ENCODE measurements around the gene PCGF5.
A peak's percentile ranks its signal among the peaks of the same experiment; 100 is the strongest.
"Not testable (repeated sequence)": the region's sequence is repeated elsewhere in the genome, so short reads cannot be mapped to it uniquely, and the experiment has no call there.

PCGF5 gene

DNA sequence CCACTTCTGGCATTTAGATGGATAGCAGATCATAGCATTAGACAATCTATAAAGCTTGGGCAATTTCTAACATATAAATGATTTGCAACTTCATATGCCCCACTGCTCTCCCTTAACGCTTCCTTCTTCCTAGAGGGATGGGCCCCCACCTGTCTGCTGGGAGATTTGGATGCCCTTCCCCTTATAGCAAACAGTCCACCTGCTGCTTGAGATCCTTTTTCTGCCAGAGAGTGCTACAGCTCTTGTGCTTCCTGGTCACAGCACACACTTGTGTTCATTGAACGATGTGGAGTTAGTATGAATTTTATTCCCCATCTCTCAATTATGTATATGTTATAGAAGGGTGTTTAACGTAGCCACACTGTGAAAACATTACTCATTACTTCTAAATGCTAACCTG, 10.4 kb upstream of the PCGF5 start:
- no peak overlapping the region for H3K4me3 ChIP-seq (ENCODE audit: low read depth, low read length)

DNA sequence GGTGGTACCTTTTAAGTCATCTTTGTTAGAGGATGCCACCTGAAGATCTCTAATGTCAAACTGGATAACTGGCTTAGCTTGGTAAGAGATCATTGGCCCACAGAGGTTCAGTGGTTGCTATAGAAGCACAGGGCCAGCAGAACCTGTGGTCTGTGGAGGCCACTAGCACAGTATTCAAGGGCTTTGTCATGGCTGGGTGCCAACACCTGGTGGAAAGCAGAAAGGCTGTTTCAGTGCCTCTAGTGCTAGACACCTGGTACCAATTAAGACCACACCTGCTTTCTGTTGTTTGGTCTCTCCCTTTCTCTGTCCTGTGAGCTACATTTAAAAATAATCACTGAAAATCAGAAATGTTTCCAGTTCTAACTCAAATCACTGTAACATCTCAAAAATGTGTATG, 10.0 kb upstream of the PCGF5 start:
- H3K4me3 ChIP-seq (ENCODE audit: low read depth, low read length), result no peak overlapping the region

DNA sequence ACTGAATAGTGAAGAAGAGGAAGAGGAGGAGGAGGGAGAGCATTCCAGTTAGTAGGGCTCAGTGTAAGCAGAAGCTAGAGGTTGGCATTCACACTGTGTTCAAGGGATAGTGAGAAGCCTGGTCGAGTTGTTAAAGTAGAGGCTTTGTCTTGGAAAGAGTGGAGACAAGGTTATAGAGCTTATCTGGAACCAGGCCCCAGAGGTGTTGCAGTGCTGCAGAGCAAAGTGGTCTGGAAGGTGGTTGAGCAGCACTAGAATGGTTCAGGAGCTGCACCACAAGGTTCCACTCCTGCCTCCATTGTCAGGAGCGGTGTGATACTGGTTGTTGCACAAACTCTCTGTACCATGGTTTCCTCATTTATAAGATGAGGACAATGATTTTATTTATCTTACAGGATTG, 8.8 kb upstream of the PCGF5 start:
- no peak overlapping the region for H3K4me3 ChIP-seq (ENCODE audit: low read depth, low read length)

DNA sequence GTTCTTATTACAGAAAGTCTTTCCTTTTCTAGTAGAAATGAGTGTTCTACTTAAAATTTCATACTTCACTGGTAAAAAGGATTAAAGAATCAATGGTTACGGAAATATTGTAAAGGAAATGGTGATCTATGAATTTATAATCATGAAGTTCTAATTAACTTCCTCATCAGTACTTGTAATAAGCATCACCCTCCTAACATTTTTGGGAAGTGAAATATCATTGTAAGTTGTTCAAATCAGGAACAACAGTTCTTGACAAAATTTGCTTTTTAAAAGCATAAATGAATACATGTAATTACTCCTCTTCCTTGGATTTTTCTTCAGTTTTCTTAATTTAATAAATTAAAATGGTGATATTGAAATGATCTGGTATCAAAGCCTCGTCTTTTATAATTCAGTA, 5.6 kb upstream of the PCGF5 start:
- no peak overlapping the region for H3K4me3 ChIP-seq (ENCODE audit: low read depth, low read length)

DNA sequence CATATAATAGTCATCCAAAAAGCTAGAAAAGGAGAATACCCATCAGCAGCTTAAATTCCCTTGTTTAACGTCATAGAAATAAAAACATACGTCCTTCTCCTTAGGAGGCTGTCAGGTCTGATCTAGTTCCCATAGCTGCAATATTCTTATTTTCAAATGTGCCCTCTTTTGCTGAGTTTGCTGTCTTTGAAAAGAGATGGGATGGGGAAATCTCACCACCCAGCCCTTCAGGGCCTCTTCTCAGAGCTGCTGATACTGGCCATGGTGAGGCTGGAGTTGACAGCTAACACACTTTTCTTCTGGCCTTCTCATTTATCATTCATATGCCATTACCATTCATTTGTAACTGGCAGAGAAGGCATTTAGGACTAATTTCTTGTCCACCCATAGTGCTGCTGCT, 5.1 kb upstream of the PCGF5 start:
- no peak overlapping the region for H3K4me3 ChIP-seq (ENCODE audit: low read depth, low read length)

DNA sequence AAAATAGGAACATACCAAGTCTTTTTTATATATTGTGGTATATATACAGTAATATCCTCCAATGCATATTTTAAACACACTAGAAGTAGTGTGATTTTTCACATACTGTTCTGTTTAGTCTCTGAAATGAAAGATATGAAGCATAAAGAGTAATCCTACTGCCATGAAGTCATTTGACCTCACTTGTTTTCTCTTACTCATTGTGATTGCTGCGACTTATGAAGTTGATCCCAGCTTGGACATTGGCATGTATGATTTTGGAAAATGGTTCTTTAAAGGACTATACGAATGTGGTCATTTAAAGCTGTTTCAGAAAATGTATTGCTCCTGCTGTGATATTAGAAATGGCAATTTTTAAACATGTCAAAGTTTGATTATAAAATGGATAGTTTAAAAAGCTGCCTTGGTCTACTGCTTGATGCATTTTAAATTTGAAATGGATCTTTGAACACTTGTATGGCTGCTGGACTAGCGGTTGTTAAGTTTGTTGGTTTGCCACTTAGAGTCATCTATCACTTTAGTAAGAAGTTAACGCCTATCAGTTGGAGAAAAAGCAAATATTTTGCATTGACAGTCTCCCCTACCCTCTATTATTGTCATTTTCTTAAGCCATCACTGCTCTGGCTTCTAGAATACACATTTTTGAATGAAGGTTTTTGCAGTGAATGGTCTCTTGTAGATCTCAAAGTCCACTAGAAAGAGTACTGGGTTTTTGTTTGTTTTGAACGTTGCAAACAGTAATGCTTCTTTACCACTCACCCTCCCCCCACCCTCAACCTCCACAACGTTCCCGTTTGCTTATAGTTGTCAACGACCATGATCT, 881 bp upstream of the PCGF5 start:
- H3K4me3 ChIP-seq (ENCODE audit: low read depth, low read length), result peak overlapping the region; percentile 40

DNA sequence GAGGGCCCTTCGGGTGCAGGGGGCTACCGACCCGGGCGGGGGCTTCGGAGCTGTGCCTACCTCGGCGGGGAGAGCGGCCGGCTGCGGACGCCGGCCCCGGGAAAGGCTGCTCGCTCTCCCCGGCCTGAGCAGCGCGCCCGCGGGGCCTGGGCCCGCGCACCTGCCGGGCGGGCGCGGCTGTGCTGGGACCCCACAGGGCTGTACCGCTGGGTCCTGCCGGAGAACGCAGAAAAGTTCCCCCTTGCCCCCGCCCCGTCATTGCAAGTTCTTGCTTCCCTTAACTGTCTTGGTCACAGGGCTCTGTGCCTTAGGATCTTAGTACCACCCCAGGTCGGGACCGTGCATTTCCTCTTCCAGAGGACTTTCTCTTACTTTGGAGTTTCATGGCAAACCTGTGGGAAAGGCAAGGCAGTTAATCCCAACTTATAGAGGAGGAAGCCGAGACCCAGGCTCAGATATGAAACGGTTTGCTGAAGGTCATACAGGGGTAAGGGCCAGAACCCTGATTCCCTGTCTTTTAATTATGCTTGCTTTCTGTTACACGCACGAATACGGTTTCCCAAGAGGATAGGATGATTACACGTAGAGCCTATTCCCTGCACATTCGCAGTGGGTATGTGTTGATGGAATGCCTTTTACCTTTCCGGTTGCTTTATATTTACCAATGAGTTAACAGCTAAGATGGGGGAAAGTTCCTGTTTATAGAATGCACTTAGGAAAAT, 652 bp downstream of the PCGF5 start:
- H3K4me3 ChIP-seq (ENCODE audit: low read depth, low read length), result peak overlapping the region; percentile 61

DNA sequence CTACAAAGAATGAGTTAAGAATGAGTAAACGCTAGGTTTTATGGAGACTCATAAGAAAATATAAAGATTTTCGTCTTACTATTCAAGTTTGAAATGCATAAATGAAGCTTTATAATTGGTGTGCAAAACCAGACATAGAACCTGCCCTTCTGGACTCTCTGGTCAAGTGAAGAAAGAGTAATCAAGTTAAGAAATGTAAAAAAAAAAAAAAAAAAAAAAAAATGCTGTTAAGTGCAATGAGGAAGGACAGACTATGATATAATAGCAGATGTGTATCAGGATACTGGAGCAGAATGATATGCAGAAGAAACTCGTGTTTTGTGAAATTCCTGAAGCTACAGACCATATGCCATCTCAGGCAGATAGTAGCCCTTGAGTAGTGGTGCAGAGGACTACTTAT, 5.6 kb downstream of the PCGF5 start:
- no peak overlapping the region for H3K4me3 ChIP-seq (ENCODE audit: low read depth, low read length)

DNA sequence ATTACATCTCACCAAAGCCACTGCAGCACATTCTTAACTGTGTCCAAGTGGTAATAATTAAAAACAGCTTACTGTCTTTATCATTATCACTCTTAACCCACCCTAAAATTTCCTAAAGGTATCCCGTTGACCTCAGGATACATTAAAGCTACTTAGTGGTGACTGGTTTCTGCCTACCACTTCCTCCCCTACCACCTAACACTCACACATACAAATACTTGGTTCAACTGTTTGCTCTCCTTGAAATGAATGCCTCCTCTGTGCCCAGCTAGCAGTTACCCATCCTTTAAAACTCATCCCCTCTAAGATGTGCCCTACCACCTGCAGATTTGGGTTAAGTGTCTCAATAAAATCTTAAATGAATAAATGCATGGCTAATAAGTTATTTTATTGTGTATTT, 7.1 kb downstream of the PCGF5 start:
- H3K4me3 ChIP-seq (ENCODE audit: low read depth, low read length), result no peak overlapping the region

DNA sequence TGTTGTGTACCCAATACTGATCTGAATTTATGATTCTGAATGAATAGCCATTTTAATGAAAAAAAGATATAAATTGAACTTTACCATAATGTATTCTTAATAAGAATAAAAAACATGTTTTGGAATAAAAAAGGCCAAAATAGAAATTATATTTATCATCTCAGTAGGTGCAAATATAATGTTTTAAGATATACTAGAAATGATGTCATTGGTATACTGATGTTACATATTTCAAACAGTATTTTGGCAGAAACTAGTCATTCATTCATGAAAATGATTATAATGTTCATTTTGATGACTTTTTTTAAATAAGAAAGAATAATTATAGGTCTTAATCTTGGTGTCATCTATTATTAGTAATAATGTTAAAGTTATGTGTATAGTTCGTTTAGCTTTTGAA, 9.2 kb downstream of the PCGF5 start:
- H3K4me3 ChIP-seq (ENCODE audit: low read depth, low read length), result no peak overlapping the region

DNA sequence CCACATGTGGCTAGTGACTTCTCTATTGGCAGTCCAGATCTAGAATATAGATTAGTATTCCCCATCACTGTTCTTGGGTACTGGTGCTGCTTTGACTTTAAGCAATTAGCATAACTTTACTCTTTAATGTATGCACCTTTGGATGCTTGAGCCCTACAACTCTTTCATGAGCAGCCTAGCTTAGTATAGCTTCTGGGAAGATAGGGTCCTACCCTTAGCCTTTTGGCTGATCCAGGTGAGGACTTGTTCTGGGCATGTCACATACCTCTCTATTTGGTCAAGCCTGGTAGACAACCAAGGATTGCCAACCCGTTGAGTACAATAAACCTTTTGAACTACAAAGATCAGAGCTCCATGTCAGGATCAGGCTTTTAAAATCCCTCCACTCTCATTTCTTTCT, 17.7 kb downstream of the PCGF5 start:
- H3K4me3 ChIP-seq (ENCODE audit: low read depth, low read length), result no peak overlapping the region

DNA sequence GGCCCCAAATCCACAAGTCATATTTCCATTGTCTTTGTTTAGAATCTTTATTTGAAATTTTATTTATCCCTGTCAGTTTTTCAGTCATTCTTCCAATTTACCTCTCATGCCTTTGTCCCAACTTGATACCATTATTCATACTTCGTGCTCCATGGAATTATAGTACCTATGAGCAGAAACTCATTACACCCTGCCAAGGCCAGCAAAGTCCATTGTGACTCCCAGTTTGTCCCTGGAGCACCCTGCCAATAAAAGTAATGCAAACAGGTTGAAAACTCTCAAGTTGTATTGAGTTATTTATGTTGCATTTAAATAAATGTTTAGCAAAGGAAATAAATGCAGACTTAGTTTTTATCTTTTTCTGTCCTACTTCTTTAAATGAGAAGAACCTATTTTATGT, 19.3 kb downstream of the PCGF5 start:
- no peak overlapping the region for H3K4me3 ChIP-seq (ENCODE audit: low read depth, low read length)

DNA sequence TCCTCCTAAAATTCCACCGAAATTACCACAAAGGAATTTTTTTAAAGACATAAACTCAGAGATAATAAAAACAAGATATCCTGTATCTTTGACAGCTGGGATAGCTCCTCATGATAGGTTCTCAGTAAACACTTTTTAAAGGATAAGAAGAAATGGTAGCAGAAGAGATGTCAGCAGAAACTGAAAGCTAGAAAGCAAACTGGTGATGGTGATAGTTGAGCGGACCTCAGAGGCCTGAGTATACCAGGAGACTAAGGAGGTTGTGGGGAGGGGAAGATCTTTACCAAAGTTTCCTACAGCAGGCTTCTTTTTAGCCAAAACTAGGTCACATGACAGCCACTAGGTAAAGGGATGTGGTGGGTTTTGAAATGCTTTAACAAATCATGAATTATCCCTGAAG, 22.5 kb downstream of the PCGF5 start:
- H3K4me3 ChIP-seq (ENCODE audit: low read depth, low read length), result no peak overlapping the region

DNA sequence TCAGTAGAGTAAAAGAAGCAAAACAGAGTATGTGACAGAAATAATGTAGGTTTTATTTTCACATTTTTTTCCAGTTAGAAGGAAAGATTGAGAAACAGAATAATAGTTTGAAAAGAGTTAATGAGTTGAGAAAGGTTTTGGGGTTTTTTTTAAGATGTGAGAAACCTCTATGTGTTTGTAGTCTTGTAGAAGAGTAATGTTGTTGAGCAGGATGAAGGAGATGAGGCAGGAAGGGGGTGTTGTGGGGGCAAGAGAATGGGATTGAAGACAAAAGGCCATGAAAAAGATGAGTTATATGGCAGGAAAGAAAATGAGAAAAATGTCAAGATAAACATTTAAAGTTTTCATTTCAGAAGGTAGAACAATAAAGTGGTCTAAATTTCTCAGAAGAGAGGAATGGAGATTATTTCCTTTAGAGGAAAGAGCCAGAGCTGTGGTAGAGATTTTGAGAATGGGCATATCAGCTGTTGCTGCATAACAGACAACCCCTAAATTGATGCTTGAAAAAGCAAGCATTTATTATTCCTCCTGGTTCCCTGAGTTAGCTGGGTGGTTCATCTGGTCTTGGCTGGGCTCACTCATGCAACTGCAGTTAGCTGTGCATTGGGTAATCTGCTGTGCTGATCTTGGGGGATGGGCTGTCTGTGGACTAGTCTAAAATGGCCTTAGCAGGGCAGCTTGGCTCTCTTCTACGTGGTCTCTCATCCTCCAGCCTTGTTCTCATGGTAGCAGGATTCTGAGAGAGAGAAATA, 27.1 kb downstream of the PCGF5 start:
- no peak overlapping the region for H3K4me3 ChIP-seq (ENCODE audit: low read depth, low read length)

DNA sequence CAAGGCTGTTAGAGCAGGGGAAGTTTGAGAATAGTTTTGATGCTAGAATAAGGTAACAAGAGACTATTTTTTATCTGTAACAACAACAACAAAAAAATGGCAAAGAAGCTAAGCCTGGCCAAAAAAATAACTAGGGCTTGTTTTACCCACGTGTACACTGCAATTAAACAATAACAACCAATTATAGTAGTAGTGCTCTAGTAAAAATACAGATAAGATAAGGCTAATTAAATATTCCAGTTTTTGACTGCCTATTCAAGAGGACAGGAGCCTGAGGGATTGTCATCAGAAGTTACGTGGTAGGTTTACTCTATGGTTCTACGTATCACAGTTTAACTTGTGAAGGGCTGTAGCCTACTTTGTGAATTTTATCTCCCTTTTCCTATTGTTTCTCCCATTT, 29.2 kb downstream of the PCGF5 start:
- no peak overlapping the region for H3K4me3 ChIP-seq (ENCODE audit: low read depth, low read length)

DNA sequence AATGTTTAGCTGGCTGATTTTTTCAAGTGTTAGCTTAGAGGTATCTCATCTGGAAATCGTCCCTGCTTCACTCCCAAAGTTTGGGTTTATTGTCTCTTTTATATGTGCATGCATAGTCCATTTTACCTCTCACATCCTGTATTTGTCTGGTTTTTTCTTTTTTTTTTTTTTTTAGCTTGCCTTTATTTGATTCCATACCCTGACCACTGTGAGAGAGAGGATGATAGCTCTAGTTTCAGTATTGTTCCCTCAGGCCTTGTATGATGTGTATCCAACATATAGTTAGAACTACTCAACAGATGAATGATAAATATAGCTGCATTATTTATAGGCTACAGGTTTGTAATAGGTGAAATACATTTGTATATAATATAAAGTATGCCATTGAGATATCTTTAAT, 29.9 kb downstream of the PCGF5 start:
- H3K4me3 ChIP-seq (ENCODE audit: low read depth, low read length), result no peak overlapping the region

DNA sequence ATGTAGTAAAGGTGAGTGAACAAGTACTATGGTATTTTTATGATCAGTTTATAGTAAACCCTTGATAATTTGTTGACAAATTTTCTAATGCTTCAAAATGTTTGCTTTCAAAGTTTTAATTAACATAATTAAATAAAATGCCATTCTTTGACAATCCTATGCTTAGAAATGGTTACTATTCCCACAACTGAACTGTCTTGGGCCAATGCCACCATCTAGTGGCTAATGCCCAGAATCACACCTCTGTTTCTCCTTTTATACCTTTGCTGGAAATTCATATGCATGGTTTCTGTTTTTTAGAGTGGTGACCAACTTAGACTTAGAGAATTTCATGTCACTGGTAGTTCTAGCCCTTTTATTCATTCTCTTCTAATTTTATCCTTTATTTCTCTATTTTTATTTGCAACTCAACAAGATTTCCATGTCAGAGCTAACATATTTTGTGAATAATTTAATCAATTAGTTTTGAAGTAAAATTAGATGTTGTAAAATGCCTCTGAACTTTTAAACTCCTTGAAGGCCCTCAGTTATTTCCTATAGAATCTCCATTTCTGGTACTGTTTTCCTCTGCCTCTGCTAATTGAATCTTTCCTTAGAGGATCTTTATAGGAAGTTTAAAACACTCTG, 31.1 kb downstream of the PCGF5 start:
- no peak overlapping the region for H3K4me3 ChIP-seq (ENCODE audit: low read depth, low read length)

DNA sequence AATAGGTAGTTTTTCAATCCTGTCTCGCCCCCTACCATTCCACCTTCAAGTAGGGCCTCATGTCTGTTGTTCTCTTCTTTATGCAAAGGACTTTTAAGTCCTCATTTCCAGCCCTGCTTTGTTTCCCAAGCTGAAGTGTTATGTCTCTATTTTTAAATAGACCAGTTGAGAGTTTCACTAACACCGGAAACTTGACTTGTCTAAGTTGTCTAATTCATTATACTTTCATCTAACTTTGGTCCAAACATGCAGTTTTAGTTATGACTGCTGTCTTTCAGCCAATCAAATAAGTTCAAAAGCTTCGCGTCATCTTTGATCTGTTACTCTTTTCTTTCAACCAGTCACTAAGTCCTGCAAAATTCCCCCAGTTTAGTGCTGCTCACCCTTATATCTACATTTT, 32.8 kb downstream of the PCGF5 start:
- H3K4me3 ChIP-seq (ENCODE audit: low read depth, low read length), result no peak overlapping the region

DNA sequence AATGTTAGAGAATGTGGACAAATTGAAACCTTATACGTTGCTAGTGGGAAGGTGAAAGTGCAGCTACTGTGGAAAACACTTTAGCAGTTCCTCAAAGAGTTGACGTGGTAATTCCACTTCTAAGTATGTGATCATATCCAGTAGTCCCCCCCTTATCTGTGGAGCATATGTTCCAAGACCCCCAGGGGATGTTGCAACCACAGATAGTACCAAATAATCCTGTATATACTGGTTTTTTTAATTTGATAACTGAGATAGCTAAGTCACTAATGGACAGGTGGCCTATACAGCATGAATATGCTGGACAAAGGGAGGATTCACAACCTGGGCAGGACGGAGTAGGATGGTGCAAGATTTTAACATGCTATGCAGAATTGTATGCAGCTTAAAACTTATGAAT, 36.8 kb downstream of the PCGF5 start:
- no peak overlapping the region for H3K4me3 ChIP-seq (ENCODE audit: low read depth, low read length)

DNA sequence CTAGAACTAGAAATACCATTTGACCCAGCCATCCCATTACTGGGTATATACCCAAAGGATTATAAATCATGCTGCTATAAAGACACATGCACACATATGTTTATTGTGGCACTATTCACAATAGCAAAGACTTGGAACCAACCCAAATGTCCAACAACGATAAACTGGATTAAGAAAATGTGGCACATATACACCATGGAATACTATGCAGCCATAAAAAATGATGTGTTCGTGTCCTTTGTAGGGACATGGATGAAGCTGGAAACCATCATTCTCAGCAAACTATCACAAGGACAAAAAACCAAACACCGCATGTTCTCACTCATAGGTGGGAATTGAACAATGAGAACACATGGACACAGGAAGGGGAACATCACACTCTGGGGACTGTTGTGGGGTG, 40.0 kb downstream of the PCGF5 start:
- not testable (repeated sequence) for H3K4me3 ChIP-seq (ENCODE audit: low read depth, low read length)

DNA sequence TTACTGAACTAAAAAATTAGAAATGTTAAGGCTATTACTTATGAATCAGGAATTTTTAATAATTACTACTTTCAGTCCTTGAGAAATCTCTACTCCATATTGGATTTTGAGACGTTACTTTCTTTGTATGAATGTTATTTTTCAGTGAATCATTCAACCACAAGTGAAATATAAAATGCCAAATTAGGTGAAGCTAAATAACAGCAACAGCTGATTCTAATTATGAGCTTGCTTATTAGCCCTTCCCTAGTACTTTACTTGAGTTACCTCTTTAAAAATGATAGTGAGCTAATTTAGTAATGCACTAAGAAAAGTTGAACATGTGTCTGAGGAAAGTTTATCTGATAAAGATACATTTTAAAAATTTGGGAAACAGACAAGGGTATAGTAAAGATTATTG, 51.4 kb downstream of the PCGF5 start:
- no peak overlapping the region for H3K4me3 ChIP-seq (ENCODE audit: low read depth, low read length)
